Ascending aorta (tissue), 2 donors: ENCODE measurements around the gene CUTC. TPM values are rescaled to one million over a fixed set of nuclear protein-coding genes. Genes with fewer than 3 reads are reported as not detected.

ENCODE experiments used
- DNase-seq, 2 donors: peaks; one replicate each; pipeline ENCODE4 v3.0.0-alpha.2; 2019; ENCODE audit warnings: low spot score in 2 of 2
- H3K27ac ChIP-seq, 2 donors: fragments of 200-600 bp; sonication (generic); one replicate each; pipeline ENCODE4 v1.5.1; 2016 to 2017; ENCODE audit warnings: mild to moderate bottlenecking in 1 of 2
- H3K27me3 ChIP-seq: fragments of 200-600 bp; sonication (generic); one replicate; pipeline ENCODE4 v1.5.1; 2017
- H3K36me3 ChIP-seq, 2 donors: fragments of 200-600 bp; sonication (generic); one replicate each; pipeline ENCODE4 v1.5.1; 2016
- H3K4me1 ChIP-seq, 2 donors: fragments of 200-600 bp; sonication (generic); one replicate each; pipeline ENCODE4 v1.5.1; 2016 to 2017; ENCODE audit warnings: mild to moderate bottlenecking in 1 of 2
- H3K4me3 ChIP-seq, 2 donors: fragments of 200-600 bp; sonication (generic); one replicate each; pipeline ENCODE4 v1.5.1; 2016 to 2017; ENCODE audit warnings: mild to moderate bottlenecking in 1 of 2
- H3K9me3 ChIP-seq, 2 donors: fragments of 200-600 bp; sonication (generic); one replicate each; pipeline ENCODE4 v1.5.1; 2016
- intact Hi-C: fragments of 100-400 bp; cut with DNase I; formaldehyde crosslinking; loops from one replicate; pipeline ENCODE4 v1.15.1; 2023
- total RNA-seq: library from RNA; depleted of rRNA; stranded (reverse); fragments of >200 nt; gene quantifications from one replicate; pipeline ENCODE4 v1.1.0, GENCODE V29; 2016
- TF ChIP-seq, protein P1 (sequence below), 3 experiments: fragments of 200-600 bp in 2 of 3; fragments of 450-650 bp in 1 of 3; sonication (generic) in 2 of 3; IDR thresholded peaks; one replicate each; pipeline ENCODE4 v1.5.1; 2016 to 2019; ENCODE audit warnings: antibody characterized with exemption in 3 of 3, mild to moderate bottlenecking in 1 of 3, moderate library complexity in 1 of 3

The CUTC gene
- total RNA-seq, 1 donor from 2014 or later, result 8.0 TPM

DNA sequence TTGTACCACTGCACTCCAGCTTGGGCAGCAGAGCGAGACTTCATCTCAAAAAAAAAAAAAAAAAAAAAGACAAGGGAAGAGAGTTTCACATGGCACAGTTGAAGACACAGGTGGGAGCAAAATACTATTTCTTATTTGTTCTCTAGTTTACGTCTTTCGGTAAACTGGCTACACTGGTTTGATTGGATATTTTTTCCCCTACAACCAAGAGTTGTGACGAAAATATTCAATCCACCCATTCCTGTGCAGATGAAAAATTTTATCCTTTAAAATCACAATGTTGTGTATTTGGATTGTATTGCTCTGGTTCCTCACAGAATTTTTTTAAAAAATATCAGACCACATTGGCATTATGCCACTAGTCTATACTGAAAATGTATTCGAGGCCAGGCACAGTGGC is 35.9 kb downstream of the CUTC start:
- TF ChIP-seq, protein P1, sequence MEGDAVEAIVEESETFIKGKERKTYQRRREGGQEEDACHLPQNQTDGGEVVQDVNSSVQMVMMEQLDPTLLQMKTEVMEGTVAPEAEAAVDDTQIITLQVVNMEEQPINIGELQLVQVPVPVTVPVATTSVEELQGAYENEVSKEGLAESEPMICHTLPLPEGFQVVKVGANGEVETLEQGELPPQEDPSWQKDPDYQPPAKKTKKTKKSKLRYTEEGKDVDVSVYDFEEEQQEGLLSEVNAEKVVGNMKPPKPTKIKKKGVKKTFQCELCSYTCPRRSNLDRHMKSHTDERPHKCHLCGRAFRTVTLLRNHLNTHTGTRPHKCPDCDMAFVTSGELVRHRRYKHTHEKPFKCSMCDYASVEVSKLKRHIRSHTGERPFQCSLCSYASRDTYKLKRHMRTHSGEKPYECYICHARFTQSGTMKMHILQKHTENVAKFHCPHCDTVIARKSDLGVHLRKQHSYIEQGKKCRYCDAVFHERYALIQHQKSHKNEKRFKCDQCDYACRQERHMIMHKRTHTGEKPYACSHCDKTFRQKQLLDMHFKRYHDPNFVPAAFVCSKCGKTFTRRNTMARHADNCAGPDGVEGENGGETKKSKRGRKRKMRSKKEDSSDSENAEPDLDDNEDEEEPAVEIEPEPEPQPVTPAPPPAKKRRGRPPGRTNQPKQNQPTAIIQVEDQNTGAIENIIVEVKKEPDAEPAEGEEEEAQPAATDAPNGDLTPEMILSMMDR (IDR thresholded peaks at IDR 0.05), result no peak
- no peaks in the 10 kb centered on the region for H3K27me3 ChIP-seq
- H3K36me3 ChIP-seq, result no peaks in the 10 kb centered on the region
- DNase-seq, result no peak
- no peaks in the 10 kb centered on the region for H3K4me1 ChIP-seq
- intact Hi-C loops, result no loop called here
- no peak overlapping the region for H3K4me3 ChIP-seq
- no peak overlapping the region for H3K27ac ChIP-seq
- H3K9me3 ChIP-seq, result peaks cover 0 to 4% of the 10 kb centered on the region in 2 donors

GRCh38 chr10:99768556-99768955 is 36.5 kb downstream of the CUTC start:
- intact Hi-C loops, result no loop called here
- Histone ChIP-seq H3K36me3 (no peaks in the 10 kb centered on the region), H3K27ac (no peak overlapping the region), H3K27me3 (no peaks in the 10 kb centered on the region), H3K4me3 (no peak overlapping the region), H3K9me3 (no peaks in the 10 kb centered on the region), H3K4me1 (no peaks in the 10 kb centered on the region)
- TF ChIP-seq, protein P1 (IDR thresholded peaks at IDR 0.05), result no peak
- DNase-seq, result no peak

DNA sequence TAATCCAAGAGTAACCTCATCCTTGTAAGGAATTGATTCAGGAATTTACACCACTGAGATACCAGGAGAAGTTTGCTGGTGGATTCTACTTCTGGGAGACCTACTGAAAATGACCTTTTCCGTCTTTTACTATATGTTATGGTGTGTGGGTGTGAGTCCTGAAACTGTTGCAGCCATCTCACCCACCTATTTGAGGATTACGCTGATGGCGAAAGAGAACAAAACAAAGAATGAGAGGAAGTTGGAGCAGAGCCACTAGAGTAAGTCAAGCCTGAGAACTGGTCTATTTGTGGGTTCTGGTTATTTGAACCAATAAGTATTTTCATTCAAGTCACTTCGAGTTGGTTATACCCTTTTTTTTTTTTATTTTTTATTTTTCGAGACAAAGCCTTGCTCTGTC is 37.7 kb downstream of the CUTC start:
- no peaks in the 10 kb centered on the region for H3K9me3 ChIP-seq
- H3K27ac ChIP-seq, result no peak overlapping the region
- intact Hi-C loops, result no loop called here
- TF ChIP-seq, protein P1 (IDR thresholded peaks at IDR 0.05), result no peak
- H3K4me1 ChIP-seq, result no peaks in the 10 kb centered on the region
- no peaks in the 10 kb centered on the region for H3K27me3 ChIP-seq
- H3K4me3 ChIP-seq, result no peak overlapping the region
- DNase-seq, result no peak
- no peaks in the 10 kb centered on the region for H3K36me3 ChIP-seq

DNA sequence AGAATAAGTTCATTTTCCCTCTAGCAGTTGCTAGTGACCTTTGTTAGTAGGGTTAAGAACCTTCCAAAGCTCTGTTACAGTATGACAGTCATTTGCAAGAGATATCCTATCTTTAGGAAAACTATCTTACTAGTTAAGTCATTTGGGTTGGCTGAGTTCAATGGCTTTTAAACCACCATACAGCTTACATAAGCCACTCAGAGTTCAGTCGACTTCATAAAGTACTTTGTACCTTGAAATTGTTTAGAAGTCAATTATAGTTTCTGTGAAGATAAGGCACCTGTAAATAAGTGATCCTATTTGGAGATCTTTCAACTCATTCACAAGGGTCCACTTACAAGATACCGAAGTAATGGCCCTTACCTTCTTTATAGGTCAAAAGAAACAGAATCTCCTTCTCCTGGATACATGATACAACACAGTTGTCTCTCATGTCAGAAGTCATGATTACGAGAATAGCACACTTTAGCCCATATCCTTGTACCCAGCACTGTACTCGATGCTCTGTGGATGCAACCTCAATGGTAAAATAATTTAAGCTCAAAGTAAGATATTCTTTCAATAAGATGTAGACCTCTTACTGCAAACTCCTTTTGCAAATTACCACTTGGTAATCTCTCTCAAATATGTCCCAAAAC is 38.5 kb downstream of the CUTC start:
- Histone ChIP-seq H3K27ac (no peak overlapping the region), H3K27me3 (no peaks in the 10 kb centered on the region), H3K4me3 (no peak overlapping the region), H3K36me3 (no peaks in the 10 kb centered on the region), H3K9me3 (no peaks in the 10 kb centered on the region), H3K4me1 (no peaks in the 10 kb centered on the region)
- intact Hi-C loops, result no loop called here
- TF ChIP-seq, protein P1 (IDR thresholded peaks at IDR 0.05), result no peak
- no peak for DNase-seq

DNA sequence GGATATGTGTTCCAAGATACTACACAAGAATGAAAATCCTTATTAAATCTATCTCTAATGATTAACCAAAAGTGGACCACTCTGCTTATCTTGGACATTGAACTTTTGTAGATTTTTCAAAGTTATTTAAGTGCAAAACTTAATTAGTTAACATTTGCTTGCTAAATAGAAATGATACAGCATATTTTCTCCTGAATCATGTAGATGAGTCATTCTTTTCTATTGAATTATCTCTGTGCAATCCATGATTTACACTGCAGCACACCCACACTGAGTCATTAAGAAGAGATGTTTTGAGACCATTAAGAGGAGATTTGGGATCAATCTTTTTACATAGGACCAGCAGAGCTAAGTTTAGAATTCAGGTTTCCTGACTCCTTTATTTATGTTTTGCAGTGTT is 43.8 kb downstream of the CUTC start:
- TF ChIP-seq, protein P1 (IDR thresholded peaks at IDR 0.05), result no peak
- Histone ChIP-seq H3K4me3 (no peak overlapping the region), H3K36me3 (no peaks in the 10 kb centered on the region), H3K27me3 (no peaks in the 10 kb centered on the region), H3K9me3 (no peaks in the 10 kb centered on the region), H3K4me1 (no peaks in the 10 kb centered on the region), H3K27ac (no peak overlapping the region)
- DNase-seq, result no peak
- intact Hi-C loops, result no loop called here
